Muscle layer of colon (tissue), 2 donors: ENCODE results near the gene SOAT1.

Experiments
- H3K27ac ChIP-seq: one replicate; pipeline ENCODE4 v1.7.0; 2013; ENCODE audit warnings: low read depth, mild to moderate bottlenecking, low read length, moderate library complexity
- H3K27me3 ChIP-seq, 2 donors: one replicate each; pipeline ENCODE4 v1.7.0; 2013; ENCODE audit warnings: low read length in 2 of 2, mild to moderate bottlenecking in 2 of 2; ENCODE audit not compliant: insufficient read depth in 2 of 2, control insufficient read depth in 1 of 2
- H3K36me3 ChIP-seq: one replicate; pipeline ENCODE4 v1.7.0; 2013; ENCODE audit warnings: mild to moderate bottlenecking, low read length; ENCODE audit not compliant: insufficient read depth
- H3K4me1 ChIP-seq: one replicate; pipeline ENCODE4 v1.7.0; 2013; ENCODE audit warnings: mild to moderate bottlenecking, low read length; ENCODE audit not compliant: insufficient read depth
- H3K4me3 ChIP-seq, 2 donors: one replicate each; pipeline ENCODE4 v1.7.0; 2013; ENCODE audit warnings: low read length in 2 of 2, low read depth in 1 of 2, mild to moderate bottlenecking in 1 of 2, moderate library complexity in 1 of 2
- H3K9ac ChIP-seq: one replicate; pipeline ENCODE4 v1.7.0; 2013; ENCODE audit warnings: low read length
- H3K9me3 ChIP-seq: one replicate; pipeline ENCODE4 v1.7.0; 2013; ENCODE audit warnings: mild to moderate bottlenecking, low read length
- donor health status: abdominal sarcoma.
- donor health status: Adenocarcinoma of cecum.

The SOAT1 gene

DNA sequence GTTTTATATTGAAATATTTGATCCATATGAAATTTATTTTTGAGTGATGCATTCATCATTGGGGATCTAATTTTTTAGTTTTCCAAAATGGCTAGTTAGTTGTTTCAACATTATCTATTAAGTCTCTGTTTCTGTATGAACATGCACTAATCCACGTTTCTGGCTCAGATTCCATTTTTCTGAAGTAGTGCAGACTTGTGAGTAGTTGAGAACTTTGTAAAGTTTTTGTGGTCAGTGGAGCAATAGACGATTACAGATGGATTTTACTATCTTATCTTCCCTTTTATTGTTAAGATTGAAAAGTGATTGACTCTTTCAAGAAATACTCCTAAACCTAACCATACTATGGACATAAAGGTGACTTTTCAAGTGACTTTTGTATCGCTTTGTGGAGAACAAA lies 16.7 kb downstream of the SOAT1 start:
- Histone ChIP-seq H3K9ac (no peak overlapping the region), H3K27ac (no peak overlapping the region), H3K9me3 (no peaks in the 10 kb centered on the region), H3K27me3 (no peaks in the 10 kb centered on the region), H3K36me3 (peaks cover 5% of the 10 kb centered on the region), H3K4me3 (no peak overlapping the region), H3K4me1 (no peaks in the 10 kb centered on the region)

GRCh38 chr1:179310721-179311120 lies 17.1 kb downstream of the SOAT1 start:
- Histone ChIP-seq H3K36me3 (peaks cover 5% of the 10 kb centered on the region), H3K4me3 (no peak overlapping the region), H3K9me3 (no peaks in the 10 kb centered on the region), H3K27ac (no peak overlapping the region), H3K9ac (no peak overlapping the region), H3K27me3 (no peaks in the 10 kb centered on the region), H3K4me1 (no peaks in the 10 kb centered on the region)

DNA sequence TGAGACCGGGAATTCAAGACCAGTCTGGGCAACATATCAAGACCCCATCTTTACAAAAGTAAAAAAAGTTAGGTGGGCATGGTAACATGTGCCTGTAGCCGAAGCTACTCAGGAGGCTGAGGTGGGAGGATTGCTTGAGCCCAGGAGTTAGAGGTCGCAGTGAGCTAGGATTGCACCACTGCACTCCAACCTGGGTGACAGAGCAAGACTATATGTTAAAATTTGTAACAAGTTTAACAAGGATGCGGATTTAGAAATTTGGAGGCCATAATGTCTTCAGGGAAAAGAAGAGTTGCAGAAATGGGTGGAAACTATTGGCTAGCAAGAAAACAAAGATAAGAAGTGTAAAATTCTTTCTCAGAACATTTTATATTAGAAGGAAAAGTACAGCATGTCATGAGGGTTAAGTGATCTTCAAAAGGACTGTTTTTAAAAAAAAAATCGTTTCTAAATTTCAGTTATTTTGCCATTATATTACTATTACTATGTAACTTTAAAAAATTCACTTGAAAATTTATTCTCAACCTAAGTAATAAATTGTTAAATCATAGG lies 17.6 kb downstream of the SOAT1 start:
- no peaks in the 10 kb centered on the region for H3K27me3 ChIP-seq
- H3K4me3 ChIP-seq: no peak overlapping the region
- no peak overlapping the region for H3K9ac ChIP-seq
- peaks cover 5% of the 10 kb centered on the region for H3K36me3 ChIP-seq
- H3K27ac ChIP-seq: no peak overlapping the region
- H3K9me3 ChIP-seq: no peaks in the 10 kb centered on the region
- no peaks in the 10 kb centered on the region for H3K4me1 ChIP-seq

DNA sequence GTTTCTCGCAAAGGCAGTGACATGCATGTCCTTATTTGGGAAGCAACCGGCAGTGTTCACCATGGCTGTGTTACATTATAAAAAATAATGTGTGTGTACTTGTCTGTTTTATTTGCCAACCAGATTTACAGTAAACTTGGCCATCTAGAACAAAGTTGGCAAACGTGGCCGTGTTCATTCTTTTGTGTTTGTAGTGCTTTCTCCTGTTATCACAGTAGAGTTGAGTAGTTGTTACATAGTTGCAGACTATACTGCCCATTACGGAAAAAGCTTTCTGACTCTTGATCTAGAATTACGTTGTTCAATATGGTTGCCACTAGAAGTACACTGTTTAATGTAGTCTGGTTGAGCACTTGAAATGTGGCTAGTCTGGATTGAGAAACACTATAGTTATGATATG lies 19.4 kb downstream of the SOAT1 start:
- Histone ChIP-seq H3K9me3 (no peaks in the 10 kb centered on the region), H3K27ac (no peak overlapping the region), H3K4me1 (no peaks in the 10 kb centered on the region), H3K27me3 (no peaks in the 10 kb centered on the region), H3K9ac (no peak overlapping the region), H3K36me3 (peaks cover 5% of the 10 kb centered on the region), H3K4me3 (no peak overlapping the region)

GRCh38 chr1:179314928-179315327 lies 21.3 kb downstream of the SOAT1 start:
- Histone ChIP-seq H3K36me3 (peaks cover 5% of the 10 kb centered on the region), H3K4me3 (no peak overlapping the region), H3K4me1 (no peaks in the 10 kb centered on the region), H3K9ac (no peak overlapping the region), H3K27ac (no peak overlapping the region), H3K9me3 (no peaks in the 10 kb centered on the region), H3K27me3 (no peaks in the 10 kb centered on the region)

GRCh38 chr1:179318491-179318890 lies 24.9 kb downstream of the SOAT1 start:
- Histone ChIP-seq H3K4me3 (no peak overlapping the region), H3K36me3 (no peaks in the 10 kb centered on the region)

DNA sequence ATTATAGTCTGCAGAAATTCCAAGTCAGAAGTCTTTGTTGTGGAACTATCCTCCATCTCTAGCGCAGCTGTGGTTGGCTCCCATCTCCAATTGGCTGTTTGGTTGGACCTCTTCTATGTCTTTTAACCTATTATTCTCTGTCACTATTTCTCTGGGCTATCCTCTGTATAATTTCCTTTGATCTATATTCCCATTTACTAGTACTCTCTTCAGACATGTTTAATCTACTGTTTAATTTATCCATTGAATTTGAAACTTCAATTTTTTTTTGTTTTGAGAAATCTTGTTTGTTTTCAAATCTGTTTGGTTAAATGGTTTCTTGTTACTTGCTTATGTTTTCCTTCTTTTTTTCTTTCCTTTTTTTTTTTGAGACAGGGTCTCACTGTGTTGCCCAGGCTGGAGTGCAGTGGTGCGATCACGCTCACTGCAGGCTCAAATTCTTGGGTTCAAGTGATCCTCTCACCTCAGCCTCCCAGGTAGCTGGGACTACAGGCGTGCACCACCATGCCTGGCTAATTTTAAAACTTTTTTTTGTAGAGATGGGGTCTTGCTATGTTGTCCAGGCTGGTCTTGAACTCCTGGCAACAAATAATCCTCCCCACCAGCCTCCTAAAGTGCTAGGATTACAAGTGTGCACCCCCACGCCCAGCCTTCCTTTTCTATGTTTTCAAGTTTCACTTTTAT lies 28.1 kb downstream of the SOAT1 start:
- no peaks in the 10 kb centered on the region for H3K27me3 ChIP-seq
- no peaks in the 10 kb centered on the region for H3K4me1 ChIP-seq
- H3K27ac ChIP-seq: no peak overlapping the region
- no peak overlapping the region for H3K9ac ChIP-seq
- no peaks in the 10 kb centered on the region for H3K36me3 ChIP-seq
- H3K4me3 ChIP-seq: no peak overlapping the region
- H3K9me3 ChIP-seq: no peaks in the 10 kb centered on the region

More at GRCh38 chr1:179318491-179318890, 24.9 kb downstream of the SOAT1 start:
- H3K9me3 ChIP-seq: no peaks in the 10 kb centered on the region
- no peak overlapping the region for H3K9ac ChIP-seq
- H3K27ac ChIP-seq: no peak overlapping the region
- H3K27me3 ChIP-seq: no peaks in the 10 kb centered on the region
- H3K4me1 ChIP-seq: no peaks in the 10 kb centered on the region

DNA sequence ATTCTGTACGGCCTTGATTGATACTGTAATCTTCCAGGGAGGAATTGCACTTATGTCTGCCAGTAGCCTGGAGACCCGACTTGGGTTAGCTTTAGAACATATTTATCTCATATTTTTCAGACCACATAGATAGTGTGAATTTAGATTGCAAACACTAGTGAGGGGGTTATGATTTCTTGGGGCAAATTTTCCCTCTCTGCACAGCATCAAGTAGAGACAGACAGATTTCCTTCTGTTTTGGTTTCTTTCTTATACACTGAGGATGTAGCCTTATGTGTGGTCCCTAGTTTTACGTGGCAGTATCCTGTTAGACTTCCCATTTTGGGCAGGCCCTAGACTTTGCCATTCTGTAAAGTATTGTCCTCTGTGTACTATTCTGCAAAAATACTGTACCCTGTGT lies 29.0 kb downstream of the SOAT1 start:
- Histone ChIP-seq H3K9ac (no peak overlapping the region), H3K4me3 (no peak overlapping the region), H3K36me3 (no peaks in the 10 kb centered on the region), H3K4me1 (no peaks in the 10 kb centered on the region), H3K27ac (no peak overlapping the region), H3K9me3 (no peaks in the 10 kb centered on the region), H3K27me3 (no peaks in the 10 kb centered on the region)

DNA sequence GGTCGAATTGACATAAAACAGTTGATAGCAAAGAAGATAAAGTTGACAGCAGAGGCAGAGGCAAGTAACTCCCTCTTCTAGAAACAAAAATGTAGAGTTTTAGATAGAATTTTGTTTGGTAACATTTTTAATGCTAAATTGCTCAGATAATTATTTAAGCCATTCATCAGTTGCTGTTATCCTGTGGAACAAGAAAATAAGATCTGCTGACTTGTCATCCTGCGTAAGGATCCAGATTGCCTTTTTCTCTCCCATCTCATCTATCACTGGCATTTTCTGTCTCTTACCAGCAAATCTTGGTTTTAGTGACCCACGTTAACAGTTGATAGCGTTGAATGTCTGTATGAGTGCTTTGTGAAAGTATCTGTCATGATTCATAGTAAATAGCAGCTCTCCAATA lies 29.8 kb downstream of the SOAT1 start:
- H3K4me3 ChIP-seq: no peak overlapping the region
- no peaks in the 10 kb centered on the region for H3K36me3 ChIP-seq
- no peak overlapping the region for H3K27ac ChIP-seq
- H3K9me3 ChIP-seq: no peaks in the 10 kb centered on the region
- no peaks in the 10 kb centered on the region for H3K4me1 ChIP-seq
- no peaks in the 10 kb centered on the region for H3K27me3 ChIP-seq
- H3K9ac ChIP-seq: no peak overlapping the region

DNA sequence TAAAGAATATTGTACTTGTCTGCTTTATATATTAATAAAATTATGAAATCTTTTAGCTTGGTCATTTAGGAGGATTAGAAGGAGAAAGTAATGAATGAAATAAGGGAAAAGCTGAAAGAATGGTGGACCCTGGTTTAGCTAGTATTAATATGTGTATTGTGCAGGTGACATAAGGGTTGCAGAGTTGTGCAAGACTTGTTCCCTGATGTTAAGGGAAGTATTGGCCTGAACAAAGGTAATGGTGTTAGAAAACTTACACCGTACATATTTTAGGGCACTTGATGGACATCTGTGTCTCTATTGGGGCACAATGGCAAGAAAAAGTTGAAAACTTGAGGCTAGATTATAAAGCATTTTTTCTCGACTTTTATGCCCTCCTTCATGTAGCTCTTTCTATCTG lies 32.2 kb downstream of the SOAT1 start:
- no peaks in the 10 kb centered on the region for H3K4me1 ChIP-seq
- no peak overlapping the region for H3K27ac ChIP-seq
- no peak overlapping the region for H3K9ac ChIP-seq
- H3K27me3 ChIP-seq: no peaks in the 10 kb centered on the region
- H3K36me3 ChIP-seq: no peaks in the 10 kb centered on the region
- H3K9me3 ChIP-seq: no peaks in the 10 kb centered on the region
- no peak overlapping the region for H3K4me3 ChIP-seq

DNA sequence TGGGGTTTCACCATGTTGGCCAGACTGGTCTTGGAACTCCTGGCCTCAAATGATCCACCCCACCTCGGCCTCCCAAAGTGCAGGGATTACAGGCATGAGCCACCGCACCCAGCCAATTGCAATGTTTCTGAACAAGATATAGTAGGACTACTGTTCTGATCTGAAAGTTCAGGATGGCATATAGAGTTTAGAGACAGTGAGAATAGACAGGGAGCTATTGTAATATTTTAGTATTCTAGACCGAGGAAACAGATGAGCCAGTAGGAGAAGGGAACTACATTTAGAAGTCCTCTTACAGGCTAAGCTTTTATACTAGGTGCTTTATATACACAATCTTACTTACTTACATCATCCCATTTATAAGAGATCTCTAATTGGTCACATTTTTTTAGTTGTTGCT lies 33.1 kb downstream of the SOAT1 start:
- no peak overlapping the region for H3K4me3 ChIP-seq
- no peak overlapping the region for H3K9ac ChIP-seq
- no peaks in the 10 kb centered on the region for H3K4me1 ChIP-seq
- no peaks in the 10 kb centered on the region for H3K27me3 ChIP-seq
- no peaks in the 10 kb centered on the region for H3K36me3 ChIP-seq
- no peaks in the 10 kb centered on the region for H3K9me3 ChIP-seq
- no peak overlapping the region for H3K27ac ChIP-seq

DNA sequence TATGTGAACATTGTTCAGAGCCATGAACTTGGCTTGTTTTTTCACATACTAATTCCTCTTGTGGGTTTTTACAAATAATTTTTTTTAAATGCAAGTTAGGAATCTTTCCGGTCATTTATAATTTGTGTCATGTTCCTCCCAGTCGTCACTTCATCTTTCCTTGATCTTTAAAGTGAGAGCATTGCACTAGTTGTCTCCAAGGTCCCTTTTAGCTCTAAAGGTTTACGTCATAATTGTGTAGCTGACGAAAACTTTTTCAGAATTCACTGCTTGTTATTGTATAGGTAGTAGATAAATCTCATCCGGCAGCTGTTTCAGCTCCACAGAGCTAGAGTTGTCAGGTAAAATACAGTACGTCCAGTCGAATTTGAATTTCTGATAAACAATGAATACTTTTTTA lies 33.6 kb downstream of the SOAT1 start:
- no peak overlapping the region for H3K4me3 ChIP-seq
- H3K4me1 ChIP-seq: no peaks in the 10 kb centered on the region
- H3K27ac ChIP-seq: no peak overlapping the region
- no peaks in the 10 kb centered on the region for H3K27me3 ChIP-seq
- no peaks in the 10 kb centered on the region for H3K36me3 ChIP-seq
- H3K9me3 ChIP-seq: no peaks in the 10 kb centered on the region
- no peak overlapping the region for H3K9ac ChIP-seq
